HL-60 (cell line): Measurements from ENCODE around the gene CERS5.

Experiments
- DNase-seq, 2 experiments: peaks; one replicate each; pipeline ENCODE4 v3.0.0-alpha.2; 2010 to 2020; ENCODE audit warnings: low read depth in 1 of 2, low spot score in 1 of 2
- H3K27ac ChIP-seq: fragments of 250-450 bp; sonication (Bioruptor Pico); replicated peaks from 2 replicates; pipeline ENCODE4 v1.5.1; 2020; ENCODE audit warnings: mild to moderate bottlenecking, moderate library complexity
- H3K27me3 ChIP-seq: fragments of 250-450 bp; sonication (Bioruptor Pico); 2 replicates; pipeline ENCODE4 v1.5.1; 2021; ENCODE audit warnings: mild to moderate bottlenecking, moderate library complexity; ENCODE audit not compliant: insufficient read depth, poor library complexity, severe bottlenecking
- H3K4me3 ChIP-seq: replicated peaks from 2 replicates; pipeline ENCODE4 v1.5.1; 2011; ENCODE audit warnings: mild to moderate bottlenecking, control low read depth, low read length; ENCODE audit not compliant: insufficient read depth
- CTCF ChIP-seq: IDR thresholded peaks from one replicate; pipeline ENCODE4 v1.5.1; 2011; ENCODE audit warnings: low read length, control low read depth, inconsistent platforms; ENCODE audit not compliant: insufficient read depth
- GABPA ChIP-seq: IDR thresholded peaks from 2 replicates; pipeline ENCODE4 v1.6.1; 2012; ENCODE audit warnings: low read depth
- POLR2AphosphoS5 ChIP-seq: IDR thresholded peaks from 2 replicates; pipeline ENCODE4 v1.6.1; 2012; ENCODE audit warnings: low read depth
- REST ChIP-seq: IDR thresholded peaks from 2 replicates; pipeline ENCODE4 v1.6.1; 2012; ENCODE audit warnings: low read depth; ENCODE audit not compliant: insufficient replicate concordance
- SPI1 ChIP-seq: IDR thresholded peaks from 2 replicates; pipeline ENCODE4 v1.6.1; 2012; ENCODE audit warnings: low read depth, mild to moderate bottlenecking, borderline replicate concordance

CERS5 gene

GRCh38 chr12:50087995-50088394, 79.2 kb downstream of the CERS5 start:
- TF ChIP-seq REST, result no peak
- no peak for TF ChIP-seq SPI1
- no peak for TF ChIP-seq CTCF
- no peak for TF ChIP-seq POLR2AphosphoS5
- no peak for TF ChIP-seq GABPA
- Histone ChIP-seq H3K4me3 (no peak overlapping the region), H3K27ac (no peak overlapping the region), H3K27me3 (no peaks in the 10 kb centered on the region)
- DNase-seq, result no peak

DNA sequence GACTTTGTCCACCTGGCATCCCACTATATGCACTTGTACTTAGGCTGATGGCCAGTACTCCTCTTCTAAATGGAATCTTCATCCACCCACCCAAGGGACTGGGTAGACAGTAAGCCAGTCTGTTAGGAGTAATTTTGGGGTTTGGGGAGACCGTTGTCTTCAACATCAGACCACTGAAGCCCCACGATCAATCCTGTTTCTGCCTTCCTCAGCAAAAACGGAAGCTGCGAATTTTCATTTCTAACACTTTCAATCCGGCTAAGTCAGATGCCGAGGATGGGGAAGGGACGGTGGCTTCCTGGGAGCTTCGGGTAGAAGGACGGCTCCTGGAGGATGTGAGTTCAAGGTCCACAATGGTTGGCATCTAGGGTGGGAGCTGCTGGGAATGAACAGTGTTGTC, 80.0 kb downstream of the CERS5 start:
- Histone ChIP-seq H3K27me3 (no peaks in the 10 kb centered on the region), H3K27ac (no peak overlapping the region), H3K4me3 (no peak overlapping the region)
- DNase-seq, result no peak
- TF ChIP-seq SPI1 (no peak), CTCF (no peak)

DNA sequence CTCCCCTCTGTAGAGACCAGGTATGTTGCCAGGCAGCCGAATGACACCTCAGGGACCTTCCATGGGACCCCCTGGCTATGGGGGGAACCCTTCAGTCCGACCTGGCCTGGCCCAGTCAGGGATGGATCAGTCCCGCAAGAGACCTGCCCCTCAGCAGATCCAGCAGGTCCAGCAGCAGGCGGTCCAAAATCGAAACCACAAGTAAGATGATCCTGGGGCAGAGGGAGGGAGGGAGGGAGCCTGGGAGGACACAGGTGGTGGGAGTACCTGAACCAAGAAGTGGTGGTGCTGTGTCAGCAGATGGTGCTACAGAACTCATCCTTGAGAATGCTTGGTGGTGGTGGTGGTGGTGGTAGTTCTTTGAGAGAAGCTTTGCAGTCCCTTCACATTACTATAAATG, 81.0 kb downstream of the CERS5 start:
- no peak for DNase-seq
- H3K27me3 ChIP-seq, result no peaks in the 10 kb centered on the region
- peak overlapping the region; percentile 72 for H3K4me3 ChIP-seq
- no peak for TF ChIP-seq GABPA
- no peak for TF ChIP-seq CTCF
- no peak for TF ChIP-seq REST
- TF ChIP-seq SPI1, result no peak
- TF ChIP-seq POLR2AphosphoS5, result no peak
- no peak overlapping the region for H3K27ac ChIP-seq

GRCh38 chr12:50085615-50086072, 81.5 kb downstream of the CERS5 start:
- H3K4me3 ChIP-seq, result peak overlapping the region; percentile 72
- H3K27ac ChIP-seq, result no peak overlapping the region; the same call in 1 of the 2 replicates
- TF ChIP-seq GABPA, result no peak
- no peak for TF ChIP-seq POLR2AphosphoS5
- TF ChIP-seq SPI1, result no peak
- no peak for TF ChIP-seq CTCF
- TF ChIP-seq REST, result no peak
- no peaks in the 10 kb centered on the region for H3K27me3 ChIP-seq
- DNase-seq, result no peak
